Gastroesophageal sphincter (tissue), 3 donors: Measurements from ENCODE around the gene ZCCHC14.

Source experiments
- CTCF ChIP-seq, 4 experiments: fragments of 200-600 bp in 2 of 4; fragments of 450-650 bp in 2 of 4; sonication (generic) in 1 of 4; IDR thresholded peaks; one replicate each; pipeline ENCODE4 v1.5.1; 2017 to 2019; ENCODE audit warnings: antibody characterized with exemption in 4 of 4, mild to moderate bottlenecking in 2 of 4, moderate library complexity in 2 of 4
- EP300 ChIP-seq: sonication (generic); formaldehyde crosslinking; IDR thresholded peaks from one replicate; pipeline ENCODE4 v1.6.1; 2017; ENCODE audit warnings: antibody characterized with exemption, mild to moderate bottlenecking
- POLR2A ChIP-seq, 2 donors: fragments of 450-650 bp; IDR thresholded peaks; one replicate each; pipeline ENCODE4 v1.6.1; 2017; ENCODE audit warnings: antibody characterized with exemption in 2 of 2, mild to moderate bottlenecking in 2 of 2, moderate library complexity in 1 of 2
- POLR2AphosphoS5 ChIP-seq: sonication (generic); formaldehyde crosslinking; IDR thresholded peaks from one replicate; pipeline ENCODE4 v1.6.1; 2017; ENCODE audit warnings: antibody characterized with exemption

GRCh38 chr16:87540897-87541146 is 48.0 kb upstream of the ZCCHC14 start:
- TF ChIP-seq POLR2A (IDR thresholded peaks at IDR 0.05) (no peak), CTCF (IDR thresholded peaks at IDR 0.05) (no peak), POLR2AphosphoS5 (no peak), EP300 (no peak)
